MG63 (cell line): ENCODE results near the gene AIG1. TPM values are rescaled to one million over a fixed set of nuclear protein-coding genes. Genes with fewer than 3 reads are reported as not detected.
"Not testable (repeated sequence)": the region's sequence is repeated elsewhere in the genome, so short reads cannot be mapped to it uniquely, and the experiment has no call there.

Source experiments
- DNase-seq: peaks from one replicate; pipeline ENCODE4 v3.0.0-alpha.2; 2020
- H3K27me3 ChIP-seq: fragments of 250-450 bp; sonication (Bioruptor Pico); 2 replicates; pipeline ENCODE4 v1.5.1; 2020; ENCODE audit warnings: mild to moderate bottlenecking, moderate library complexity
- H3K36me3 ChIP-seq: fragments of 250-450 bp; sonication (Bioruptor Pico); 2 replicates; pipeline ENCODE4 v1.5.1; 2020; ENCODE audit warnings: mild to moderate bottlenecking, moderate library complexity
- H3K4me3 ChIP-seq: fragments of 250-450 bp; sonication (Bioruptor Pico); 2 replicates; pipeline ENCODE4 v1.5.1; 2020; ENCODE audit warnings: mild to moderate bottlenecking, moderate library complexity
- H3K9me3 ChIP-seq: fragments of 250-450 bp; sonication (Bioruptor Pico); 2 replicates; pipeline ENCODE4 v1.5.1; 2020; ENCODE audit warnings: mild to moderate bottlenecking, moderate library complexity
- total RNA-seq: library from RNA; depleted of rRNA; stranded (reverse); fragments of >200 nt; shearing (Covaris generic); gene quantifications from 2 replicates; pipeline ENCODE4 v1.2.3, GENCODE V29; 2014; ENCODE audit warnings: low replicate concordance; rRNA removed

The AIG1 gene
- total RNA-seq = 36.6 and 42.5 TPM in 2 replicates

- H3K9me3 ChIP-seq = peaks cover 2% of the 10 kb centered on the region; the same call in 1 of the 2 replicates
- no peaks in the 10 kb centered on the region; the same call in 1 of the 2 replicates for H3K36me3 ChIP-seq
- H3K27me3 ChIP-seq = no peaks in the 10 kb centered on the region
- peak within 1 kb of the TSS; percentile 79 for H3K4me3 ChIP-seq
- DNase-seq = no peak
These were observed at the start of gene AIG1 for GRCh38 chr6:143060806-143061596. AIG1 (plus strand) TSS chr6:143060889; CDS start chr6:143060926, 37 bp downstream.

GRCh38 chr6:143014764-143015163 lies 45.9 kb upstream of the AIG1 start:
- H3K9me3 ChIP-seq = peaks cover 2% of the 10 kb centered on the region; the same call in 1 of the 2 replicates
- no peak for DNase-seq

GRCh38 chr6:143015300-143015706 lies 45.4 kb upstream of the AIG1 start:
- Histone ChIP-seq H3K27me3 (no peaks in the 10 kb centered on the region), H3K36me3 (no peaks in the 10 kb centered on the region), H3K4me3 (no peak overlapping the region), H3K9me3 (peaks cover 2% of the 10 kb centered on the region; the same call in 1 of the 2 replicates)
- DNase-seq = no peak

More at GRCh38 chr6:143014764-143015163, 45.9 kb upstream of the AIG1 start:
- Histone ChIP-seq H3K27me3 (no peaks in the 10 kb centered on the region), H3K4me3 (no peak overlapping the region), H3K36me3 (no peaks in the 10 kb centered on the region)

- Histone ChIP-seq H3K4me3 (no peak overlapping the region), H3K9me3 (peaks cover 2% of the 10 kb centered on the region; the same call in 1 of the 2 replicates), H3K27me3 (no peaks in the 10 kb centered on the region), H3K36me3 (no peaks in the 10 kb centered on the region)
- no peak for DNase-seq
These were observed 41.7 kb upstream of the AIG1 start for GRCh38 chr6:143018955-143019354.

- DNase-seq, H3K4me3 ChIP-seq, H3K9me3 ChIP-seq, H3K27me3 ChIP-seq, H3K36me3 ChIP-seq: not testable (repeated sequence)
These were observed 39.8 kb upstream of the AIG1 start for GRCh38 chr6:143020862-143021261.

- Histone ChIP-seq H3K36me3 (no peaks in the 10 kb centered on the region), H3K9me3 (peaks cover 7% of the 10 kb centered on the region; the same call in 1 of the 2 replicates), H3K4me3 (no peak overlapping the region), H3K27me3 (no peaks in the 10 kb centered on the region)
- no peak for DNase-seq
These were observed 39.1 kb upstream of the AIG1 start for GRCh38 chr6:143021543-143021942.

GRCh38 chr6:143022587-143022986 lies 38.1 kb upstream of the AIG1 start:
- H3K4me3 ChIP-seq = no peak overlapping the region
- H3K27me3 ChIP-seq = no peaks in the 10 kb centered on the region
- no peak for DNase-seq
- 0 out of 2 replicates have a peak, but pooled peaks cover 5% of the 10 kb centered on the region for H3K9me3 ChIP-seq
- H3K36me3 ChIP-seq = no peaks in the 10 kb centered on the region

- DNase-seq = no peak
- no peaks in the 10 kb centered on the region for H3K36me3 ChIP-seq
- 0 out of 2 replicates have a peak, but pooled peaks cover 5% of the 10 kb centered on the region for H3K9me3 ChIP-seq
- H3K27me3 ChIP-seq = no peaks in the 10 kb centered on the region
- H3K4me3 ChIP-seq = no peak overlapping the region
These were observed 37.0 kb upstream of the AIG1 start for GRCh38 chr6:143023695-143024094.

GRCh38 chr6:143024977-143025376 lies 35.7 kb upstream of the AIG1 start:
- Histone ChIP-seq H3K9me3 (0 out of 2 replicates have a peak, but pooled peaks cover 5% of the 10 kb centered on the region), H3K27me3 (no peaks in the 10 kb centered on the region), H3K36me3 (no peaks in the 10 kb centered on the region), H3K4me3 (no peak overlapping the region)
- no peak for DNase-seq

- H3K9me3 ChIP-seq = 0 out of 2 replicates have a peak, but pooled peaks cover 6% of the 10 kb centered on the region
- no peak overlapping the region for H3K4me3 ChIP-seq
- H3K36me3 ChIP-seq = no peaks in the 10 kb centered on the region
- no peaks in the 10 kb centered on the region for H3K27me3 ChIP-seq
- no peak for DNase-seq
These were observed 33.8 kb upstream of the AIG1 start for GRCh38 chr6:143026696-143027449.

- DNase-seq = no peak
- Histone ChIP-seq H3K9me3 (0 out of 2 replicates have a peak, but pooled peaks cover 1% of the 10 kb centered on the region), H3K36me3 (no peaks in the 10 kb centered on the region), H3K27me3 (no peaks in the 10 kb centered on the region), H3K4me3 (no peak overlapping the region)
These were observed 25.9 kb upstream of the AIG1 start for GRCh38 chr6:143034689-143035334.

- Histone ChIP-seq H3K4me3 (no peak overlapping the region), H3K9me3 (no peaks in the 10 kb centered on the region), H3K27me3 (no peaks in the 10 kb centered on the region; the same call in 1 of the 2 replicates), H3K36me3 (no peaks in the 10 kb centered on the region)
- DNase-seq = no peak
These were observed 23.2 kb upstream of the AIG1 start for GRCh38 chr6:143037470-143037869.

GRCh38 chr6:143038833-143039232 lies 21.9 kb upstream of the AIG1 start:
- no peak for DNase-seq
- H3K27me3 ChIP-seq = no peaks in the 10 kb centered on the region; the same call in 1 of the 2 replicates
- no peaks in the 10 kb centered on the region for H3K36me3 ChIP-seq
- no peak overlapping the region for H3K4me3 ChIP-seq
- H3K9me3 ChIP-seq = no peaks in the 10 kb centered on the region

- H3K36me3 ChIP-seq = no peaks in the 10 kb centered on the region
- no peak overlapping the region for H3K4me3 ChIP-seq
- no peaks in the 10 kb centered on the region; the same call in 1 of the 2 replicates for H3K27me3 ChIP-seq
- H3K9me3 ChIP-seq = no peaks in the 10 kb centered on the region
- no peak for DNase-seq
These were observed 21.1 kb upstream of the AIG1 start for GRCh38 chr6:143039548-143039947.

GRCh38 chr6:143040018-143040417 lies 20.7 kb upstream of the AIG1 start:
- Histone ChIP-seq H3K27me3 (no peaks in the 10 kb centered on the region; the same call in 1 of the 2 replicates), H3K4me3 (no peak overlapping the region), H3K36me3 (no peaks in the 10 kb centered on the region), H3K9me3 (no peaks in the 10 kb centered on the region)
- DNase-seq = no peak

GRCh38 chr6:143044345-143044744 lies 16.3 kb upstream of the AIG1 start:
- H3K27me3 ChIP-seq, H3K4me3 ChIP-seq, H3K9me3 ChIP-seq, H3K36me3 ChIP-seq, DNase-seq: not testable (repeated sequence)

GRCh38 chr6:143049611-143050010 lies 11.1 kb upstream of the AIG1 start:
- no peak for DNase-seq
- Histone ChIP-seq H3K27me3 (no peaks in the 10 kb centered on the region), H3K36me3 (no peaks in the 10 kb centered on the region), H3K9me3 (no peaks in the 10 kb centered on the region), H3K4me3 (no peak overlapping the region)
